KBM-7 (cell line): ENCODE results near the gene LRRC59.

Source experiments
- DNase-seq: peaks from one replicate; pipeline ENCODE4 v3.0.0-alpha.2; 2015
- in situ Hi-C: fragments of 300-500 bp; cut with MboI; formaldehyde crosslinking; loops from 2 replicates; pipeline ENCODE4 v1.14.3; 2020; ENCODE audit warnings: low sequenced_read_pairs, low pct_unique_long_range_greater_than_20kb, mixed read lengths

The LRRC59 gene

GRCh38 chr17:50365649-50366393, 31.5 kb downstream of the LRRC59 start:
- in situ Hi-C loops, result no loop called here
- DNase-seq, result no peak

- no peak for DNase-seq
Measured at GRCh38 chr17:50365165-50365564, 32.2 kb downstream of the LRRC59 start.

GRCh38 chr17:50364715-50365114, 32.6 kb downstream of the LRRC59 start:
- DNase-seq, result no peak
- in situ Hi-C loops, result no loop called here

More at GRCh38 chr17:50365165-50365564, 32.2 kb downstream of the LRRC59 start:
- in situ Hi-C loops, result no loop called here

- no peak for DNase-seq
- in situ Hi-C loops, result no loop called here
Measured at GRCh38 chr17:50364061-50364458, 33.3 kb downstream of the LRRC59 start.

- in situ Hi-C loops, result no loop called here
- peak; percentile 26 for DNase-seq
Measured at GRCh38 chr17:50363217-50364060, 33.9 kb downstream of the LRRC59 start.

- DNase-seq, result no peak
- in situ Hi-C loops, result no loop called here
Measured at GRCh38 chr17:50362661-50363060, 34.7 kb downstream of the LRRC59 start.

- peak; percentile 79 for DNase-seq
- in situ Hi-C loops, result no loop called here
Measured at GRCh38 chr17:50361561-50362480, 35.5 kb downstream of the LRRC59 start.

GRCh38 chr17:50360486-50361115, 36.7 kb downstream of the LRRC59 start:
- no peak for DNase-seq

GRCh38 chr17:50359998-50360461, 37.3 kb downstream of the LRRC59 start:
- no peak for DNase-seq
- in situ Hi-C loops, result no loop called here

More at GRCh38 chr17:50360486-50361115, 36.7 kb downstream of the LRRC59 start:
- in situ Hi-C loops, result no loop called here

GRCh38 chr17:50359005-50359699, 38.2 kb downstream of the LRRC59 start:
- no peak for DNase-seq
- in situ Hi-C loops, result no loop called here

GRCh38 chr17:50358177-50358576, 39.1 kb downstream of the LRRC59 start:
- no peak for DNase-seq
- in situ Hi-C loops, result no loop called here

- in situ Hi-C loops, result no loop called here
- no peak for DNase-seq
Measured at GRCh38 chr17:50356892-50357510, 40.3 kb downstream of the LRRC59 start.

GRCh38 chr17:50356418-50356817, 40.9 kb downstream of the LRRC59 start:
- no peak for DNase-seq
- in situ Hi-C loops, result no loop called here

- no peak for DNase-seq
- in situ Hi-C loops, result no loop called here
Measured at GRCh38 chr17:50355701-50356341, 41.5 kb downstream of the LRRC59 start.

GRCh38 chr17:50355336-50355700, 42.0 kb downstream of the LRRC59 start:
- no peak for DNase-seq
- in situ Hi-C loops, result no loop called here

GRCh38 chr17:50354776-50355175, 42.5 kb downstream of the LRRC59 start:
- no peak for DNase-seq

GRCh38 chr17:50354198-50354597, 43.1 kb downstream of the LRRC59 start:
- in situ Hi-C loops, result no loop called here
- no peak for DNase-seq

More at GRCh38 chr17:50354776-50355175, 42.5 kb downstream of the LRRC59 start:
- in situ Hi-C loops, result no loop called here
